Stimulated activated CD8-positive, alpha-beta memory T cell treated with anti-CD3 and anti-CD28 coated beads, Interleukin-12 subunit alpha, Interleukin-12 subunit beta, amount 100 ng/mL, for 4 hours (primary cell): ENCODE results near the gene RELCH.

ENCODE experiments used
- DNase-seq: peaks from one replicate; pipeline ENCODE4 v3.0.0-alpha.2; 2020; ENCODE audit warnings: low read depth

The RELCH gene

DNA sequence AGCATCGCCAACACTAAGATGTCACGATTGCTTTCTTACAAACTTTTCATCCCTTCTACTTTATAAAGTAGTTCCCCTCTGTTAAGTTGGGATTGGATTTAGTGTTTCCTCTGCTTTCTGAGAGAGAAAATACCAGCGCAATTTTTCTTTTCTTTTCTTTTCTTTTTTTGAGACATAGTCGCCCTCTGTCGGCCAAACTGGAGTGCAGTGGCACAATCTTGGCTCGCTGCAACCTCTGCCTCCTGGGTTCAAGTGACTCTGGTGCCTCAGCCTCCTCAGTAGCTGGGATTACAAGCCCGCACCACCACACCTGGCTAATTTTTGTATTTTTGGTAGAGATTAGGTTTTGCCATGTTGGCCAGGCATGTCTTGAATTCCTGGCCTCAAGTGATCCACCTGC, 9.0 kb downstream of the RELCH start:
- no peak for DNase-seq

- DNase-seq: no peak
These were observed 9.9 kb downstream of the RELCH start for GRCh38 chr18:62196980-62197379.

- DNase-seq: no peak
These were observed 11.2 kb downstream of the RELCH start for GRCh38 chr18:62198259-62198658.

- DNase-seq: no peak
These were observed 12.6 kb downstream of the RELCH start for GRCh38 chr18:62199629-62200028.

GRCh38 chr18:62200121-62200914, 13.3 kb downstream of the RELCH start:
- no peak for DNase-seq

- DNase-seq: no peak
These were observed 14.8 kb downstream of the RELCH start for GRCh38 chr18:62201870-62202269.

GRCh38 chr18:62205824-62206223, 18.8 kb downstream of the RELCH start:
- no peak for DNase-seq

GRCh38 chr18:62206593-62206992, 19.5 kb downstream of the RELCH start:
- no peak for DNase-seq

- DNase-seq: no peak
These were observed 22.0 kb downstream of the RELCH start for GRCh38 chr18:62209046-62209445.

GRCh38 chr18:62210138-62210537, 23.1 kb downstream of the RELCH start:
- no peak for DNase-seq

DNA sequence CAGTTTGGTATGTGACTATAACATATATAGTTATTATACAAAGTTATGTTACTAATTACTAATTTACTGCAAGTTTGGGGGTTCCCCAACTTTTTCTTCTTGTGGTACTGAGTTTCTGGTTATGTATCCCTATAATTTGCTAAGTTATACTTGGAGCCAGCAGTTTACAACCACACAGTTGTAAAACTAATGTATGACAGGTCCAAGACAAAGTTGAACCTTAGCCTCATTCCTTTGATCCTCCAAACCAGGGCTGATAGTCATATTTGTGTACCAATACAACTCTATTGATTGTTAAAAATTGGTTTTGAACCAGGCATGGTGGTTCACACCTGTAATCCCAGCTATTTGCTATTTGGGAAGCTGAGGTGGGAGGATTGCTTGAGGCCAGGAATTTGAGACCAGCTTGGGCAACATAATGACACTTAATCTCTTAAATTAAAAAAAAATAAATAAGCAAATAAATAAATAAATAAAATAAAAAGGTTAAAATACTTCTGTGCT, 24.3 kb downstream of the RELCH start:
- DNase-seq: no peak

GRCh38 chr18:62214790-62215189, 27.7 kb downstream of the RELCH start:
- DNase-seq: no peak

DNA sequence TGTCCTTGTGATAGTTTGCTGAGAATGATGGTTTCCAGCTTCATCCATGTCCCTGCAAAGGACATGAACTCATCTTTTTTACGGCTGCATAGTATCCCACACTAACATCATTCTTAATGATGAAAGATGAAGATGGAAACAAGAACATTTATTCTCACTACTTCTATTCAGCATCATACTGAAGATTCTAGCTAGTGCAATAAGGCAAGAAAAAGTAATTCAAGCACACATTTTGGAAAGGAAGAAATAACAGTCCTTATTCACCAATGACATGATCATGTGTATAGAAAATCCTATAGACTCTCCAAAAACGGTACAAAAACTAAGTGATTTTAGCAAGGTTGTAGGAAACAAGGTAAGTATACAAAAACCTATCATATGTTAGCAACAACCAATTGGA, 37.2 kb downstream of the RELCH start:
- DNase-seq: no peak

- no peak for DNase-seq
These were observed 39.0 kb downstream of the RELCH start for GRCh38 chr18:62226047-62226446.

- no peak for DNase-seq
These were observed 49.2 kb downstream of the RELCH start for GRCh38 chr18:62236252-62236651.

- DNase-seq: no peak
These were observed 52.4 kb downstream of the RELCH start for GRCh38 chr18:62239475-62239874.

DNA sequence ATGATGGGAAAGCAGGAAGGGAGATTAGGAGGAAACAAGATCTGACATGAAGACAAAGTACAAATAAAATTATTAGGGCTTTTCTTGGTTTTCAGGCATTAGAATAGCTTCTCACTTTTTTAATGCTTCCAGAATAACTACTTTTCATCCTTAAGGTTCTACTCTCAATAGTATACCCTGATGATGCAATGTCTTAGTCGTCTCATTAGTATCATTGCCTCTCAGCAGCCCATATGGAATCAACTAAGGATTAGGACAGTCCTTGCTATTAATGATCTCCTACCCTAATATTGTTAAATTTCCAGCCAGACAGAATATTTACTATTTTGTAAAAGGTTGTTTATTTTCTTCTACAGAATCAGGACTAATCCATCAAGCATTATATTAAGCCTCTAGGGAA, 55.9 kb downstream of the RELCH start:
- DNase-seq: no peak

DNA sequence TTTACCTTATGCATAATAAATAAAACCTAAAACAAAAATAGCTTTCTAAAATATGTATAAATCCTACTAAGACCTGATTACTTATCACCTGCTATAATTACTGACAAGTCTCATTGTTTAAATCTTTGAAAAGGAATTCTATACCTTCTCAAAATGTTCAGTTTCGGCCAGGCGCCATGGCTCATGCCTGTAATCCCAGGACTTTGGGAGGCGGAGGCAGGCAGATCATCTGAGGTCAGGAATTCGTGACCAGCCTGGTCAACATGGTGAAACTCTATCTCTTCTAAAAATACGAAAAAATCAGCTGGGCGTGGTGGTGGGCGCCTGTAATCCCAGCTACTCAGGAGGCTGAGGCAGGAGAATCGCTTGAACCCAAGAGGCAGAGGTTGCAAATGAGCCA, 58.1 kb downstream of the RELCH start:
- no peak for DNase-seq

GRCh38 chr18:62245699-62246098, 58.6 kb downstream of the RELCH start:
- DNase-seq: no peak

- DNase-seq: no peak
These were observed 61.3 kb downstream of the RELCH start for GRCh38 chr18:62248313-62248712.

- peak; percentile 25 for DNase-seq
These were observed 62.5 kb downstream of the RELCH start for GRCh38 chr18:62249478-62250097.

DNA sequence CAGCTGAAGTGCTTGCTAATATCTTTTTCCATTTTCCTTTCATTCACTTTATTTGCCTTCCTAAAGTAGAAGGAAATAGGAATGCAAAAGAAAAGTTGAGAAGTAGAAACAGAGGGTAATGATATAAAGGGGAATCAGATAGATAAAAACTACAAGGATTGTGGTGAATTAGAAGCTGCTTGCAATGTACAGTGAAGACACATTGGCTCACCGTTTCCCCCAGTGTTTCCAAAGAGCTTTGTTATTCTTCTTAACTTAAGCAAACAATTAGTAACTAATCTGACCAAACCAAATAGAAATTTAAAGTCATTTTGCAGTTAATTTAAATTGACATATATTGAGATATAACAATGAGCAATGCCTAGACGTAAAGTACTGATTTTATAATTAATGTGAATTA, 63.4 kb downstream of the RELCH start:
- no peak for DNase-seq

DNA sequence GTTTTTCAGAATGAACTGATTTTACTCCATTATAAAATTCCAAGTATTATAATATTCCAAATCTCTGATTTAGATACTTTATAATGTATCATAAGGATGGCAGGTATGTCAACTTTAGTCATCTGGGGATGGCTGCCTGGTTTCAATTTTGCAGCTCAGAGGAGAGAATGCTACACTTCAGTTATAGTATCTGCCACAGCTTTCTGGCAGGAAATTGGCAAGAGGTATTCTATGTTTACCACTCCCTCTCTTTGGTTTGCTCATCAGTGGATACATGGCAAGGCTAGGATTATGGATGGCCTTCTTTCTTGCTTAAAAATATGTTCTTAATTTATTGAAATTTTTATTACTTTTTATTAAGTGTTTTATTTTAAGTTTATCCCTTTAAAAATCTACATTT, 71.0 kb downstream of the RELCH start:
- no peak for DNase-seq

- DNase-seq: no peak
These were observed 71.6 kb downstream of the RELCH start for GRCh38 chr18:62258616-62259015.
